Measurements from ENCODE around the gene FKBP1B.
"Not testable (repeated sequence)": the region's sequence is repeated elsewhere in the genome, so short reads cannot be mapped to it uniquely, and the experiment has no call there.

Gene FKBP1B

GRCh38 chr2:24100732-24101131, 51.2 kb downstream of the FKBP1B start:
- not testable (repeated sequence) for ATAC-seq
- TF ChIP-seq ZNF8 (CRISPR knock-in tag; IDR thresholded peaks at IDR 0.05), result peak; percentile 52

- ATAC-seq, result peak; percentile 17; the same call in 2 of the 3 replicates
Observed at GRCh38 chr2:24101992-24102391, 52.5 kb downstream of the FKBP1B start.

GRCh38 chr2:24102677-24103076, 53.1 kb downstream of the FKBP1B start:
- peak; percentile 74 for ATAC-seq
- peak; percentile 82 for TF ChIP-seq ISL1 (CRISPR knock-in tag; IDR thresholded peaks at IDR 0.05)
- peak; percentile 72; the same call in 1 of the 2 replicates for TF ChIP-seq TCF4 (CRISPR knock-in tag; IDR thresholded peaks at IDR 0.05; ENCODE audit: borderline replicate concordance)
- TF ChIP-seq ZFP30 (CRISPR knock-in tag; IDR thresholded peaks at IDR 0.05), result no peak
- TF ChIP-seq CSDC2 (CRISPR knock-in tag; IDR thresholded peaks at IDR 0.05), result no peak
- TF ChIP-seq PATZ1 (CRISPR knock-in tag; IDR thresholded peaks at IDR 0.05; ENCODE audit: borderline replicate concordance), result no peak

More at GRCh38 chr2:24101992-24102391, 52.5 kb downstream of the FKBP1B start:
- peak; percentile 91 for TF ChIP-seq ISL1 (CRISPR knock-in tag; IDR thresholded peaks at IDR 0.05)
- no peak for TF ChIP-seq CREB5 (CRISPR knock-in tag; IDR thresholded peaks at IDR 0.05; ENCODE audit: low read depth)

GRCh38 chr2:24104110-24104650, 54.6 kb downstream of the FKBP1B start:
- no peak for TF ChIP-seq ZNF8 (CRISPR knock-in tag; IDR thresholded peaks at IDR 0.05)
- no peak for TF ChIP-seq CREB5 (CRISPR knock-in tag; IDR thresholded peaks at IDR 0.05; ENCODE audit: low read depth)
- TF ChIP-seq ZNF70 (CRISPR knock-in tag; IDR thresholded peaks at IDR 0.05), result no peak
- no peak for TF ChIP-seq TCF4 (CRISPR knock-in tag; IDR thresholded peaks at IDR 0.05; ENCODE audit: borderline replicate concordance)

GRCh38 chr2:24104906-24105305, 55.4 kb downstream of the FKBP1B start:
- no peak for TF ChIP-seq TCF4 (CRISPR knock-in tag; IDR thresholded peaks at IDR 0.05; ENCODE audit: borderline replicate concordance)
- no peak for TF ChIP-seq SNAI2 (CRISPR knock-in tag; IDR thresholded peaks at IDR 0.05)
- TF ChIP-seq BACH2 (CRISPR knock-in tag; IDR thresholded peaks at IDR 0.05; ENCODE audit: borderline replicate concordance), result no peak
- no peak for ATAC-seq

More at GRCh38 chr2:24104110-24104650, 54.6 kb downstream of the FKBP1B start:
- ATAC-seq, result no peak

- TF ChIP-seq ZC3H10 (CRISPR knock-in tag; IDR thresholded peaks at IDR 0.05), result no peak
- no peak for TF ChIP-seq TCF4 (CRISPR knock-in tag; IDR thresholded peaks at IDR 0.05; ENCODE audit: borderline replicate concordance)
- TF ChIP-seq CSRNP3 (CRISPR knock-in tag; IDR thresholded peaks at IDR 0.05), result no peak
- TF ChIP-seq ZNF70 (CRISPR knock-in tag; IDR thresholded peaks at IDR 0.05), result no peak
- TF ChIP-seq POU6F1 (CRISPR knock-in tag; IDR thresholded peaks at IDR 0.05; ENCODE audit: borderline replicate concordance, low read depth), result no peak
- TF ChIP-seq CREB5 (CRISPR knock-in tag; IDR thresholded peaks at IDR 0.05; ENCODE audit: low read depth), result no peak
- no peak for TF ChIP-seq ESRRG (CRISPR knock-in tag; IDR thresholded peaks at IDR 0.05)
- TF ChIP-seq ZFP30 (CRISPR knock-in tag; IDR thresholded peaks at IDR 0.05), result no peak
- TF ChIP-seq ISL1 (CRISPR knock-in tag; IDR thresholded peaks at IDR 0.05), result no peak
- ATAC-seq, result no peak
Observed at GRCh38 chr2:24105816-24106215, 56.3 kb downstream of the FKBP1B start.
